Dermis lymphatic vessel endothelial cell (primary cell): ENCODE measurements around the gene PFDN5. TPM values are rescaled to one million over a fixed set of nuclear protein-coding genes. Genes with fewer than 3 reads are reported as not detected.

Experiments
- total RNA-seq: library from RNA; depleted of rRNA; stranded (reverse); fragments of >200 nt; gene quantifications from 2 replicates; pipeline ENCODE4 v1.2.1, GENCODE V29; 2014

PFDN5 gene
- total RNA-seq = 495 and 525 TPM in 2 replicates

GRCh38 chr12:53295070-53295890 lies at the start of gene PFDN5:
Gene PFDN5 (plus strand): TSS chr12:53295542. CDS start chr12:53295568, 26 bp downstream.

GRCh38 chr12:53267999-53268629 lies 27.2 kb upstream of the PFDN5 start, which contains the start of gene ESPL1:
Gene ESPL1 (plus strand): TSS chr12:53268299. CDS start chr12:53268767, 468 bp downstream.

GRCh38 chr12:53299454-53300180 lies 4.3 kb downstream of the PFDN5 start, which contains the start of gene MYG1:
Gene MYG1 (plus strand): TSS chr12:53299695. CDS start chr12:53299738, 43 bp downstream.

GRCh38 chr12:53336181-53336681 lies 40.9 kb downstream of the PFDN5 start, which contains the start of gene SP7:
Gene SP7 (minus strand): TSS chr12:53336354. CDS start chr12:53335646, 708 bp downstream.

Other genes with a start within 250 kb of the PFDN5 start
- 19.1 and 31.5 TPM in 2 replicates for gene TNS2, start 245.5 kb upstream of the PFDN5 start, total RNA-seq
- 11.9 and 13.8 TPM in 2 replicates for gene SPRYD3, start 216.2 kb upstream of the PFDN5 start, total RNA-seq
- 1.7 and 5.2 TPM in 2 replicates for gene IGFBP6, start 197.9 kb upstream of the PFDN5 start, total RNA-seq
- not detected in 2 replicates for gene SOAT2, start 192.1 kb upstream of the PFDN5 start, total RNA-seq
- 15.3 and 15.6 TPM in 2 replicates for gene ZNF740, start 114.8 kb upstream of the PFDN5 start, total RNA-seq
- gene CSAD, start 114.6 kb upstream of the PFDN5 start, total RNA-seq = 4.6 and 5.5 TPM in 2 replicates
- gene ITGB7, start 88.3 kb upstream of the PFDN5 start, total RNA-seq = under 0.01 and 0.09 TPM in 2 replicates
- 12.3 and 16.5 TPM in 2 replicates for gene RARG, start 63.3 kb upstream of the PFDN5 start, total RNA-seq
- gene ESPL1, start 27.2 kb upstream of the PFDN5 start, total RNA-seq = 1.3 and 1.5 TPM in 2 replicates
- gene MYG1, start 4.2 kb downstream of the PFDN5 start, total RNA-seq = 34.6 and 41.9 TPM in 2 replicates
- gene AAAS, start 26.1 kb downstream of the PFDN5 start, total RNA-seq = 23.7 and 24.4 TPM in 2 replicates
- not detected in 2 replicates for gene SP7, start 40.8 kb downstream of the PFDN5 start, total RNA-seq
- gene SP1, start 84.6 kb downstream of the PFDN5 start, total RNA-seq = 30.2 and 36.9 TPM in 2 replicates
- gene AMHR2, start 128.3 kb downstream of the PFDN5 start, total RNA-seq = not detected in 2 replicates
- 11.2 and 11.8 TPM in 2 replicates for gene PRR13, start 146.2 kb downstream of the PFDN5 start, total RNA-seq
- 379 and 479 TPM in 2 replicates for gene PCBP2, start 156.6 kb downstream of the PFDN5 start, total RNA-seq
- 3.1 and 5.1 TPM in 2 replicates for gene MAP3K12, start 203.9 kb downstream of the PFDN5 start, total RNA-seq
- 32.4 and 37.1 TPM in 2 replicates for gene TARBP2, start 205.7 kb downstream of the PFDN5 start, total RNA-seq
- gene NPFF, start 211.9 kb downstream of the PFDN5 start, total RNA-seq = not detected in 2 replicates